ENCODE results near the gene DYDC2.

DYDC2 gene

GRCh38 chr10:80372675-80373074 is 16.1 kb downstream of the DYDC2 start:
- no peak for DNase-seq

GRCh38 chr10:80373502-80373901 is 16.9 kb downstream of the DYDC2 start:
- DNase-seq: no peak

GRCh38 chr10:80379701-80380100 is 23.1 kb downstream of the DYDC2 start:
- DNase-seq: no peak

- DNase-seq: no peak
Observed at GRCh38 chr10:80380185-80380584, 23.6 kb downstream of the DYDC2 start.

GRCh38 chr10:80382989-80383388 is 26.4 kb downstream of the DYDC2 start:
- DNase-seq: peak in 3 of 14 donors; percentile 5 to 10 (median 5)

- no peak for DNase-seq
Observed at GRCh38 chr10:80390740-80391139, 34.2 kb downstream of the DYDC2 start.

- DNase-seq: no peak
Observed at GRCh38 chr10:80392250-80392649, 35.7 kb downstream of the DYDC2 start.

GRCh38 chr10:80394358-80394916 is 37.9 kb downstream of the DYDC2 start:
- no peak for DNase-seq

- DNase-seq: no peak
Observed at GRCh38 chr10:80397014-80397413, 40.4 kb downstream of the DYDC2 start.

GRCh38 chr10:80400136-80400804 is 43.7 kb downstream of the DYDC2 start:
- DNase-seq: no peak

GRCh38 chr10:80405035-80405434 is 48.5 kb downstream of the DYDC2 start:
- no peak for DNase-seq

GRCh38 chr10:80405626-80406025 is 49.0 kb downstream of the DYDC2 start:
- no peak for DNase-seq

- DNase-seq: no peak
Observed at GRCh38 chr10:80406204-80406603, 49.6 kb downstream of the DYDC2 start.

GRCh38 chr10:80407812-80408241 is 51.2 kb downstream of the DYDC2 start:
- DNase-seq: peak in 3 of 14 donors; percentile 51 to 58 (median 52)

- DNase-seq: peak in 13 of 14 donors; percentile 29 to 88 (median 74)
Observed at GRCh38 chr10:80408242-80409101, 51.9 kb downstream of the DYDC2 start, which contains the start of gene PRXL2A. TSS of gene PRXL2A (plus strand) at chr10:80408551. CDS start at chr10:80420468, 11,917 bp downstream.

- DNase-seq: no peak
Observed at GRCh38 chr10:80409121-80409520, 52.5 kb downstream of the DYDC2 start.

GRCh38 chr10:80410122-80410521 is 53.5 kb downstream of the DYDC2 start:
- no peak for DNase-seq

GRCh38 chr10:80410578-80411145 is 54.1 kb downstream of the DYDC2 start:
- no peak for DNase-seq

GRCh38 chr10:80411267-80411668 is 54.7 kb downstream of the DYDC2 start:
- DNase-seq: no peak

- no peak for DNase-seq
Observed at GRCh38 chr10:80411681-80412220, 55.2 kb downstream of the DYDC2 start.

GRCh38 chr10:80412486-80412885 is 55.9 kb downstream of the DYDC2 start:
- DNase-seq: no peak

- DNase-seq: peak in 1 of 14 donors; percentile 56
Observed at GRCh38 chr10:80413271-80413996, 56.9 kb downstream of the DYDC2 start.
